Neural progenitor cell (in vitro differentiated cells): ENCODE measurements around the gene CHRDL2. TPM values are rescaled to one million over a fixed set of nuclear protein-coding genes. Genes with fewer than 3 reads are reported as not detected.

Experiments used
- DNase-seq: peaks from one replicate; pipeline ENCODE4 v3.0.0-alpha.2; 2016; ENCODE audit warnings: low spot score
- H2AFZ ChIP-seq: fragments of 200-600 bp; sonication (generic); replicated peaks from 2 replicates; pipeline ENCODE4 v1.6.1; 2016; ENCODE audit warnings: antibody characterized with exemption
- H3F3A ChIP-seq: fragments of 200-600 bp; sonication (generic); 2 replicates; pipeline ENCODE4 v1.6.1; 2016; ENCODE audit warnings: antibody characterized with exemption, low read depth
- H3K27ac ChIP-seq: fragments of 200-600 bp; sonication (generic); 2 replicates; pipeline ENCODE4 v1.5.1; 2016; ENCODE audit warnings: mild to moderate bottlenecking
- H3K27me3 ChIP-seq: fragments of 200-600 bp; sonication (generic); 2 replicates; pipeline ENCODE4 v1.6.1; 2016; ENCODE audit warnings: mild to moderate bottlenecking, moderate library complexity
- H3K36me3 ChIP-seq: fragments of 200-600 bp; sonication (generic); 2 replicates; pipeline ENCODE4 v1.5.1; 2016
- H3K4me1 ChIP-seq: fragments of 200-600 bp; sonication (generic); 2 replicates; pipeline ENCODE4 v1.6.1; 2016; ENCODE audit warnings: mixed run types
- H3K4me2 ChIP-seq: fragments of 200-600 bp; sonication (generic); 2 replicates; pipeline ENCODE4 v1.6.1; 2016
- H3K4me3 ChIP-seq: fragments of 200-600 bp; sonication (generic); 2 replicates; pipeline ENCODE4 v1.5.1; 2016
- H3K79me2 ChIP-seq: fragments of 200-600 bp; sonication (generic); 2 replicates; pipeline ENCODE4 v1.6.1; 2016; ENCODE audit warnings: low read depth
- H3K9ac ChIP-seq: fragments of 200-600 bp; sonication (generic); 2 replicates; pipeline ENCODE4 v1.6.1; 2016
- H3K9me3 ChIP-seq: fragments of 200-600 bp; sonication (generic); 2 replicates; pipeline ENCODE4 v1.5.1; 2016; ENCODE audit warnings: low read depth
- H4K20me1 ChIP-seq: fragments of 200-600 bp; sonication (generic); 2 replicates; pipeline ENCODE4 v1.6.1; 2016; ENCODE audit warnings: low read depth
- H3K27ac Mint-ChIP-seq: 3 replicates; pipeline ENCODE4 v1.8.0; 2021; ENCODE audit warnings: mixed read lengths
- H3K27me3 Mint-ChIP-seq: 2 replicates; pipeline ENCODE4 v1.8.0; 2022; ENCODE audit warnings: low read depth, mild to moderate bottlenecking, inconsistent platforms, moderate library complexity, mixed read lengths; ENCODE audit not compliant: insufficient read depth
- H3K36me3 Mint-ChIP-seq: 3 replicates; pipeline ENCODE4 v1.8.0; 2021; ENCODE audit warnings: mixed read lengths
- H3K4me1 Mint-ChIP-seq: 3 replicates; pipeline ENCODE4 v1.8.0; 2021; ENCODE audit warnings: mixed read lengths
- H3K4me3 Mint-ChIP-seq: 3 replicates; pipeline ENCODE4 v1.8.0; 2021; ENCODE audit warnings: mild to moderate bottlenecking, moderate library complexity, mixed read lengths
- H3K9me3 Mint-ChIP-seq: 3 replicates; pipeline ENCODE4 v1.8.0; 2020; ENCODE audit warnings: mixed read lengths
- EZH2 ChIP-seq: fragments of 200-600 bp; sonication (generic); IDR thresholded peaks from 2 replicates; pipeline ENCODE4 v1.6.1; 2017; ENCODE audit warnings: antibody characterized with exemption, mild to moderate bottlenecking, moderate library complexity
- EZH2phosphoT487 ChIP-seq: fragments of 200-600 bp; sonication (generic); IDR thresholded peaks from 2 replicates; pipeline ENCODE4 v1.6.1; 2017; ENCODE audit warnings: antibody characterized with exemption
- total RNA-seq: library from RNA; depleted of rRNA; stranded (reverse); fragments of >200 nt; gene quantifications from 2 replicates; pipeline ENCODE4 v1.2.3, GENCODE V29; 2015; ENCODE audit warnings: low replicate concordance
- TF ChIP-seq, protein P1 (sequence below): fragments of 200-600 bp; sonication (generic); IDR thresholded peaks from 2 replicates; pipeline ENCODE4 v1.5.1; 2017; ENCODE audit warnings: antibody characterized with exemption, mild to moderate bottlenecking

CHRDL2 gene
- total RNA-seq, 1 donor from 2014 or later = not detected

DNA sequence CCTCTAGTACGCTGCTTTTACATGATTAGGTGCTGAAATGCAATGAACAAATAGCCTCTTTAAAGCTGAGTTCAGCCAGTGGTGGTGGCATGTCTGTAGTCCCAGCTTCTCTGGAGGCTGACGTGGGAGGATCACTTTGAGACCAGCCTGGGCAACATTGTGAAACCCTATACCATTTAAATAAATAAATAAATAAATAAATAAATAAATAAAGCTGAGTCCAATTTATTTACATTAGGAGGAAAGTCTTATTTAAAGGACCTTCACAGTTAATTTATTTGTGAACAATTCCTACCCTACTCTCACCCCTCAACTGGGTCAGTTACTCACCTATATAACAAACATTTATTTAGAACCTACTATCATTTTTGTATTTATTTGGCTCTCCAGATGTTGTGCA lies 4.8 kb upstream of the CHRDL2 start:
- H3K27me3 ChIP-seq = peaks cover 45% of the 10 kb centered on the region
- H3F3A ChIP-seq = peaks cover 8% of the 10 kb centered on the region
- H3K36me3 ChIP-seq = no peaks in the 10 kb centered on the region
- H3K4me1 Mint-ChIP-seq = peaks cover 4% of the 10 kb centered on the region
- peaks cover 9% of the 10 kb centered on the region for H3K9me3 Mint-ChIP-seq
- no peak overlapping the region for H3K9ac ChIP-seq
- H2AFZ ChIP-seq = no peak overlapping the region
- no peaks in the 10 kb centered on the region for H3K4me1 ChIP-seq
- H3K27me3 Mint-ChIP-seq = peaks cover 22% of the 10 kb centered on the region
- no peak overlapping the region for H3K27ac ChIP-seq
- no peak overlapping the region for H3K4me3 ChIP-seq
- peaks cover 5% of the 10 kb centered on the region for H3K9me3 ChIP-seq
- no peaks in the 10 kb centered on the region for H3K36me3 Mint-ChIP-seq
- no peak overlapping the region for H3K4me2 ChIP-seq
- H3K4me3 Mint-ChIP-seq = no peak overlapping the region
- no peaks in the 10 kb centered on the region for H3K79me2 ChIP-seq
- H4K20me1 ChIP-seq = no peaks in the 10 kb centered on the region
- no peak for DNase-seq
- TF ChIP-seq EZH2phosphoT487 (no peak), EZH2 (no peak)
- TF ChIP-seq, protein P1, sequence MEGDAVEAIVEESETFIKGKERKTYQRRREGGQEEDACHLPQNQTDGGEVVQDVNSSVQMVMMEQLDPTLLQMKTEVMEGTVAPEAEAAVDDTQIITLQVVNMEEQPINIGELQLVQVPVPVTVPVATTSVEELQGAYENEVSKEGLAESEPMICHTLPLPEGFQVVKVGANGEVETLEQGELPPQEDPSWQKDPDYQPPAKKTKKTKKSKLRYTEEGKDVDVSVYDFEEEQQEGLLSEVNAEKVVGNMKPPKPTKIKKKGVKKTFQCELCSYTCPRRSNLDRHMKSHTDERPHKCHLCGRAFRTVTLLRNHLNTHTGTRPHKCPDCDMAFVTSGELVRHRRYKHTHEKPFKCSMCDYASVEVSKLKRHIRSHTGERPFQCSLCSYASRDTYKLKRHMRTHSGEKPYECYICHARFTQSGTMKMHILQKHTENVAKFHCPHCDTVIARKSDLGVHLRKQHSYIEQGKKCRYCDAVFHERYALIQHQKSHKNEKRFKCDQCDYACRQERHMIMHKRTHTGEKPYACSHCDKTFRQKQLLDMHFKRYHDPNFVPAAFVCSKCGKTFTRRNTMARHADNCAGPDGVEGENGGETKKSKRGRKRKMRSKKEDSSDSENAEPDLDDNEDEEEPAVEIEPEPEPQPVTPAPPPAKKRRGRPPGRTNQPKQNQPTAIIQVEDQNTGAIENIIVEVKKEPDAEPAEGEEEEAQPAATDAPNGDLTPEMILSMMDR = no peak
- H3K27ac Mint-ChIP-seq = no peak overlapping the region

DNA sequence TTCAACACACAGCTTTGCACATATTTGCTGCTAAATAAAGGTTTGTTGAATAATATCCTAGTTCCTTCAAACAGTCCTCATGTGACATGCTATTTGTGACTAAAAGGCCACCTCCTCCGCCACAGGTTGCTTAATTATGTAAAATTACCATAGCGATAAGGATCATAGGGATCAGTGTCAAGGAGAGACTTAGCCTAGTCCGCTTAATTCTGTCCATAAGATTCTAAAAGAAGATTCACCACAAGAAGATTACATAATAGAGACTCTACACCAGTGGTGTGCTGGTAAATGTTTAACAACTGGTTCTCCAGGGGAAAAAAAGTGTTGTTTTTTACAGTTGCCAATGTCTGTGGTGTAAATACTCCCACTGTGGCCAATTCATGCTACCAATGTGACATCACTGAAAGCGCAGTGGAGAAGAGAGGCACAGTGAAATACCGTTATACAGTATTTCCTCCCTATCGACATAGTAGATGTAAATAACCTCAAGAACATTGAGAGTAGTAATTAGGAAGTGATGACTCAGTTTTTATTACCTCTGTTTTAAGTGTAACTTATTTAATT lies 4.2 kb upstream of the CHRDL2 start:
- DNase-seq = no peak
- H3K4me3 Mint-ChIP-seq = no peak overlapping the region
- no peak overlapping the region for H3K27ac Mint-ChIP-seq
- H2AFZ ChIP-seq = no peak overlapping the region
- H3K4me3 ChIP-seq = no peak overlapping the region
- H3K27me3 ChIP-seq = peaks cover 51% of the 10 kb centered on the region
- H3F3A ChIP-seq = peaks cover 11% of the 10 kb centered on the region
- no peak overlapping the region for H3K9ac ChIP-seq
- no peaks in the 10 kb centered on the region for H3K79me2 ChIP-seq
- TF ChIP-seq EZH2 (no peak), EZH2phosphoT487 (no peak)
- TF ChIP-seq, protein P1 = no peak
- H3K36me3 ChIP-seq = no peaks in the 10 kb centered on the region
- no peaks in the 10 kb centered on the region for H3K4me1 ChIP-seq
- no peaks in the 10 kb centered on the region for H3K36me3 Mint-ChIP-seq
- no peak overlapping the region for H3K4me2 ChIP-seq
- peaks cover 6% of the 10 kb centered on the region for H3K4me1 Mint-ChIP-seq
- H3K9me3 ChIP-seq = peaks cover 3% of the 10 kb centered on the region
- H3K27ac ChIP-seq = no peak overlapping the region
- H3K27me3 Mint-ChIP-seq = peaks cover 26% of the 10 kb centered on the region
- H4K20me1 ChIP-seq = peaks cover 3% of the 10 kb centered on the region
- H3K9me3 Mint-ChIP-seq = peaks cover 7% of the 10 kb centered on the region

DNA sequence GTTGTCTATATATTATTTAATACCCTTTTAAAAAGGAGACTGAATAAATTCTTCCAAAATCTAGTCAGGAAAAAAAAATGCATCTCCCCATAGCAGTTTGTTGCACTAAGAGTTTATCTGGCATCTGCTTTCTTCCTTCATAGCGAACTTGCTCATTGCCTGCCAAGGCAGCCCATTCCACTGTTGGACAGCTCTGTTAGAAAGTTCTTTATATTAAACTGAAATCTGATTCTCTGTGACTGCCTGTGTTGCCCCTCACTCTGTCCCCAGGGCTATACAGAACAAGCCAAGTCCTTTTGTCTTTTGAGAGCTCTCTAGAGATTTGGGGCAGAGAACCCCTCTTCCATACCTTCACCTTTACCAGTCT lies 3.3 kb upstream of the CHRDL2 start:
- H3F3A ChIP-seq = peaks cover 12% of the 10 kb centered on the region
- peaks cover 60% of the 10 kb centered on the region for H3K27me3 ChIP-seq
- no peak for TF ChIP-seq EZH2
- TF ChIP-seq, protein P1 = no peak
- no peak for TF ChIP-seq EZH2phosphoT487
- H3K9ac ChIP-seq = no peak overlapping the region
- H3K79me2 ChIP-seq = no peaks in the 10 kb centered on the region
- H3K9me3 ChIP-seq = no peaks in the 10 kb centered on the region
- Mint-ChIP-seq H3K4me3 (no peak overlapping the region), H3K27ac (no peak overlapping the region), H3K27me3 (peaks cover 33% of the 10 kb centered on the region), H3K9me3 (no peaks in the 10 kb centered on the region), H3K36me3 (no peaks in the 10 kb centered on the region), H3K4me1 (peaks cover 11% of the 10 kb centered on the region)
- no peak overlapping the region for H3K4me3 ChIP-seq
- no peaks in the 10 kb centered on the region for H3K4me1 ChIP-seq
- H3K4me2 ChIP-seq = no peak overlapping the region
- no peak overlapping the region for H2AFZ ChIP-seq
- H4K20me1 ChIP-seq = peaks cover 9% of the 10 kb centered on the region
- H3K27ac ChIP-seq = no peak overlapping the region
- no peaks in the 10 kb centered on the region for H3K36me3 ChIP-seq
- no peak for DNase-seq
